EH (cell line): ENCODE data around the gene AUTS2.
A peak's percentile ranks its signal among the peaks of the same experiment; 100 is the strongest.

Experiments used
- DNase-seq: peaks from one replicate; pipeline ENCODE4 v3.0.0-alpha.2; 2015; ENCODE audit warnings: low read depth

AUTS2 gene

GRCh38 chr7:70502117-70502863 is 904.0 kb downstream of the AUTS2 start:
- DNase-seq: no peak

- no peak for DNase-seq
Measured at GRCh38 chr7:70504254-70504653, 906.0 kb downstream of the AUTS2 start.

GRCh38 chr7:70505468-70505867 is 907.2 kb downstream of the AUTS2 start:
- DNase-seq: no peak

- no peak for DNase-seq
Measured at GRCh38 chr7:70505886-70506285, 907.6 kb downstream of the AUTS2 start.

- no peak for DNase-seq
Measured at GRCh38 chr7:70506434-70506833, 908.2 kb downstream of the AUTS2 start.

DNA sequence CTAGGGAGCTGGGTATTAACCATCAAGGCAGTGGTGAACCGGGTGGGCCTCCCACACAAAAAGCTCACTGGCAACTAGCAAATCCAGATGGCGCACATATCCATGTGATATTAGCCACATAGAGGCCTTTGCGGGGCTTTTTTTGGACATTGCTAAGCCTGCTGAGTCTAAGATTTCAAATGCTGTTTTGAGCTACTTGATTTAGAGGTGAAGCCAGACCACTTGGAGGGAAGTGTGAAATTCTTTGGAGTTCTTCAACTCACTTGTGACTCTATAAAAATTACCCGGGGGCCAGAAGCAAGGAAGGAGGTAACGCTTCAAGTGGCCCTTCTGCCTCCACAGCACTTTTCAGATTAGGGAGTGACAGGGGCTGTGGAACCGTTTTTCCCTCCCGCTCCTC is 913.9 kb downstream of the AUTS2 start:
- no peak for DNase-seq

DNA sequence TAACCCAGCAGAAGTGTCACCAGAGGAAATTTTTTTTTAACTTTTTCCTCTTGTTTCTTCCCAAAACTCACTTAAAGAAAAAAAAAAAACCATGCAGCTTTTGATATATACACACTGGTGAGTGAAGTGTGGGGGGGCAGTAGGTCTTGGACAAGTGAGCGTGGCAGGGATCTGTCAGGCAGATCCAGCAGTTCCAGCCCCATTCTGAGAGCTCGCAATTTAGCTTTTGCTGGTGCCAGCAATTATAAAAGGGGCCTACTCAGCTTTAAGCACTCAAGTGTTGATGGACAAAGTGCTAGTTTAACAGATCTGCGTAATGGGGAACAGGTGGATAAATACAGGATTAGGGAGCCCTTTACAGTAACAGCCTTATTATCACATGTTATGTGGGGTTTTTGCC is 914.5 kb downstream of the AUTS2 start:
- no peak for DNase-seq

GRCh38 chr7:70520611-70521010 is 922.3 kb downstream of the AUTS2 start:
- peak; percentile 3 for DNase-seq

DNA sequence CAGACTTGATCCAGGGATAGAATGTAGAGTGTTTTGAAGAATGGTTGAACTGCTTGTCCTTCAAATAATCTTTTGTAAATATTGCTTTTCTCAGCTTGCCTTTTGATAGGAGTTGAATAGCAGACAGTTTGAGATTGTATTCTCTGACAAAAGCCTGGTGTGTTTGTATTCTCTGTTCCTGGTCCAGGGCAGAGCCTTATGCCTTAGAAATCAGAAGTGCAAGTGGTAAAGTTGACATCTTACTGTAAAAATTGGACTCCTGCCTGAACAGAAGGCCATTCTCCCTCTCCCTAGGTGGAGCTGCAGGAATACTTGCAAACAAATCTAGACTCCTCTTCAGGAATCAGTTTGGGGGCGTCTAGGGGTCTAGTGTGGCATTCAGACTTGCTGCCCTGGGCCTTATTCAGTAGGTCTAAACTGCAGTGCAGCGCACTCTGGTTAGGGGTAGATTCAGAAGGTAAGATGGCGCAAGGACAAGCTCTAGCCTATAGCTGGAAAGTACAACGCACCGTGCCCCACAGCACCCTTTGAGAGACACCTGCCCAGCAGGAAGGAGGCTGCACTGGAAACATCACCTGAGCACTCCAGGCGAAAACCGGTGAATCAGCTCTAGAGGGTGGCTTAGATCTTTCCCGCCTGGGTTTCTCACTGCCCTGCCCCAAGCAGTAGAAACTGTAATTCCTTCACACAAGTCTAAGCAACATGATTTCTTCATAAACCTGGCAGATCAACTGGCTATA is 925.1 kb downstream of the AUTS2 start:
- DNase-seq: no peak

GRCh38 chr7:70523989-70524351 is 925.7 kb downstream of the AUTS2 start:
- DNase-seq: no peak

GRCh38 chr7:70525991-70526390 is 927.7 kb downstream of the AUTS2 start:
- DNase-seq: no peak

DNA sequence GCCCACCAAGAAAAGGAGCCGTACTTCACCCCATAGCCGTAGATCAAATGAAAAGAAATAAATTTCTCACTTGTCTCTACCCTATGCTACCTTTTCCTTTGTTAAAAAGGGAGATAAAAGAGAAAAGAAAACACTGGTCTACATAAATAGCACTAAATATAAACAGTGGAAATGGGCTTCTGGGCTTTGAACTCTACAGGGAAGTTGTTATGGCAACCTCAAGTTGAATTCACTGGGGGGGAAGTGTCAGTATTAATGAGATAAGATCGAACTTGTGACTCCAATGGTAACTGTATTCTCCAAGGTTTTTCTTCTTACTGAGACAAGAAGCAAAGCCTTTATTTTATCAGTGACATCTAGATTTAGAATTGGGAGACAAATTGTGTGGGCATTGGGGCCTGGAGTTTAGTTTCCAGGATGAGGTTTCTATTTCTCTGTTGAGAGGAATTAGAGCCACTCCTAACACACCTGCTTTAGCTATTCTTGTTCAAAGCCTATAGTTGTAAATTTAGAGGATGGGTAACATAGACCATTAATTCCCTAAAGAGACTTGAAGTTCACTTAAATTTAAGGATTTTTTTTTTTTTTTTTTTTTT is 929.3 kb downstream of the AUTS2 start:
- DNase-seq: no peak

DNA sequence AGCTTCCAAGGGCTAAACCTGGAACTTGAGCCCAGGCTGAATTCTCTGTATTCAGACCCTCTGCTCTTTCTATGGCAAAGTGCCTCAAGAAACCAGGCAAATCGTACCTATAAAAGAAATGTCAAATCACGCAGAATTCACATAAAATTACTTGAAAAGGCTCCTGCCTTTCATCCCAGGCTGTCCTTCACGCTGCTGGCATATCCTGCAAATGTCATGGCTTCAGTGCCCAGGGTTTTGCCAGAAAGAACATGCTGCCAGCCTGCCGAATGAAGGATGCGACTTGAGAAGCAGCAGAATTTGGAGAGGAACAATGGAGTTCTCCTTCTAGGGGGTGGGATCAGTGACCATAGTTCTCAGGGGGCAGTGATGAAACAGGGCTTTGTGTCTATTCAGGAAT is 931.2 kb downstream of the AUTS2 start:
- DNase-seq: no peak

DNA sequence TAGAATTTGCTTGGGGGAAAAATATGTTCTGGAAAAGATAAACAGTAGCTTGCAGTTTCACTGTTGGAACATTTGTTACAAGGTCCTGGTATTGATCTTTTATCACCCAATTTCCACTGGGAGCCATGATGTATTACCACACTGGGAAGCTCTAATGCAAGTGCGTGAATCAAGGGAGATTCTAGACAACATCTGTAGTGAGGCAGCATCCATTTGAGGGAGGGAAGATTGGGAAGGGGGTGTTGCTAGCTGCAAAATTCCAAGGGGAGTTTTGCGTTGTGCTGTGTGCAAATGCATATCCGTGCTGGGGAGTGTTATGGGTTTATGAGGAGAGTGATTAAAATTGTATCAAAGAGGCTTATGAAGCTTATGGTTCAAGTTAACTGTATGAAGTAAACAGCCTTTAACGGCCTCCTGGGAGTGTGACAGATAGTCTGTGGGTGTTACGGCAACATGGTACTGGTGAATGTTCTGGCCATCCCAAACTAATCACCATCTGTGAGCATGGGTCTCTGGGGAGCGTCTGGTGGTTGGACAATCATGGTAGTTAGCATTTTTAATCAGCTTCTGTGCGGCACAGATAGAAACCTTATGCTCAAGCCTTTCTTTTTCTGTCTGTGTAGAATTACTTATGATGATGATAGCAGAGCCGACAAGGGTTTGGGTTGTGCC is 931.8 kb downstream of the AUTS2 start:
- no peak for DNase-seq

GRCh38 chr7:70533614-70534013 is 935.3 kb downstream of the AUTS2 start:
- DNase-seq: no peak

GRCh38 chr7:70539205-70539604 is 940.9 kb downstream of the AUTS2 start:
- no peak for DNase-seq

DNA sequence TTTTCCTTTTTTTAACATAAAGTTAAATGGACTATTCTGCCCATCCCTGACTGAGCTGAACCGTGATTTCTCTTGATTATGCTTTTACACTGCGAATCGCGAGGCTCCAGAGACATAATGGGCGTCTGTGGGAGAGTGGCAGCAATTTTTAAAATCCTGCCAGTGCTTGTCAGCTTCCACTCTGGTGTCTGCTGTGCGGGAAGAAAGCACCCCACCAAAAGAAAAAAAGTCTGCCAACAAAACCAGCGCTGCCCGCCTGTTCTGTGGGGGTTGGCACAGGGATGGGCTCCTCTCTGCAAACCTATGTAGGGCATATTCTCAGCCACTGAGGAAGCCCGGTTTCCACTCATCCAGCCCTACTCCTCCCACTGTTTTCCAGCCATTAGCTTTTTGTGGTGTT is 941.3 kb downstream of the AUTS2 start:
- no peak for DNase-seq

GRCh38 chr7:70540641-70541040 is 942.4 kb downstream of the AUTS2 start:
- DNase-seq: no peak

DNA sequence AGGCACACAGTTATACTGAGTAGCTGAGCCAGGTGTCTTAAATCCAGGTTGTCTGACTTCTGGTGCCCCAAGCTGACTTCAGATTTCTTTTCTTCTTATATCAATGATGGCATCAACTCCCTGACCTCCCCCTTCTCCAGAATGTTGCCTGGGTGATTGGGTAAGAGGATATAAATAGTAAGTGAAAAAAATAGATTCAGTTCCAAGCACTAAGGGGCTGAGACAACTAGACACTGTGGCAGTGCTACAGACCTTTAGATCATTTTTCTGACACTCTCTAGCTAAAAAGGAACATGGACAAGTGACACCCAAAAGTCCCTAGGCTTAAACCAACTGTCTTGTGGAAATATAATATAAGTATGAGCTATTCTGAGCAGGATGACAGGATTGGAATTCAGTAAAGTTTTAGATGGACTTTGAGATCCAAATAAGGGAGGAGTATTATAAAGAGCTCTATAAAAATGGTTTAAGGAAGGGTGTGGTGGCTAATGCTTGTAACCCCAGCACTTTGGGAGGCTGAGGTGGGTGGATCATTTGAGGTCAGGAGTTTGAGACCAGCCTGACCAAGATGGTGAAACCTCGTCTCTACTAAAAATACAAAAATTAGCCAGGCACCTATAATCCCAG is 944.6 kb downstream of the AUTS2 start:
- DNase-seq: no peak

GRCh38 chr7:70544016-70544415 is 945.7 kb downstream of the AUTS2 start:
- DNase-seq: no peak

- DNase-seq: no peak
Measured at GRCh38 chr7:70545214-70545613, 946.9 kb downstream of the AUTS2 start.

- no peak for DNase-seq
Measured at GRCh38 chr7:70552141-70552540, 953.9 kb downstream of the AUTS2 start.
